ENCODE measurements around the gene PSMC3.

Gene PSMC3

DNA sequence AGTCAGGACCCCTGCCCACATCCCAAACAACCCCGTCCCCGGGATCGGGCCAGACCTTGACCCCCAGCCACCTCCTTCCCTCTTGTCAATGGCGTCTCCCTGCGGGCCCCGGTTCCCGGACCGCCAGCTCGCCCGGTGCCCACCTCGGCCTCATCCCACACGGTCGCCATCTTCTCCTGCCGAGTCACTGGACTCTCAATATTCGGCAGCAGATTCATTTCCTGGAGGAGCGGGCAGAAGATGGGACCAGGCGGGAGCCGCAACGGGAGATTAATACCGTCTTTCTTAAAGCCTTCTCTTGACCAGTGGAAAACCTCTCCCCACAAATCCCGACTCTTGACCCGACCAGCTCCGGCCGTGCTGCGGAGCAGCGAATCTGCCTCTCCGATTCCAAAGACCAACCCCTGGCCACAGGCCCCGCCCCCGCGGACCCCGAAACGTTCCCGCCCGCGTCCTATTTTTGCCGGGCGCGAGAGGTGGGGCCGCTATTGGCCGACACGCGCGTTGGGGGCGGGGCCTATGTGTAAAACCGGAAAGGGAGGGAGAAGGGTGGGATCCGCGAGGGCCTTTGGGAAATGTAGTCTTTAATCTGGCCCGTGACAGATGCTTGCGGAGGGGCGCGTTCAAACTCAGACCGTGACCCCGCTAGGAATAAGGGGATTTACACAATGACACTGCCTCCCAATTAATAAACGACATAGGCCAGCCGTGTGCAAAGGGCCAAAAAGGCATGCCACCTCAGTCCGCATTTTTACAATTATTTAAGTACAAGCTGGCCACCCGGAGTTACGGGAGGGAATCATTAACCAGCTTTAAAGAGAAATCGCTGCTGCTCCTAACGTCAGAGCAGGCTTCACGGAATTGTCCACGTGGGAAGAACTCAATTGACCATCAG is at the start of gene PSMC3:
Gene PSMC3, minus strand, starts transcription at position 378 of the 895 bp plus-strand sequence. Its CDS starts 160 bp downstream, at position 218.
- peak; percentile 97 to 99 for DNase-seq

DNA sequence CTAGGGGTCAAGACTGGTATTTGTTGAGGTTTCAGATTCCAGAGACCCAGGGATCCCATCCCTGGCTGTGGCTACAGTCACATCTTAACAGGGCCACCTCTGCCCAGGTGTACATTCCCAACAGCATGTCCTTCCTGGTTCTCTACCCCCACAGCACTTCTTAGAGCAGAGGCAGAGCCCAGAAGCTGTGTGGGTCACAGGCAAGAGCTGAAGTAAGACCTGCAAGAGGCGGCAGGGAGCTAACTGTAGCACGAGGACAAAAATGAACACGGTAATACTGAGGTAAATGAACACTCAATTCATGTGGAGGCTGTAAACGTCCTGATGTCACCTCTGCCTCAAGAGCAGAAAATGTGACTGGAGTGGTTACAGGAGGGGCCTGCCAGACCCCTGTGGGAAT is 44.4 kb upstream of the PSMC3 start:
- DNase-seq, result no peak

DNA sequence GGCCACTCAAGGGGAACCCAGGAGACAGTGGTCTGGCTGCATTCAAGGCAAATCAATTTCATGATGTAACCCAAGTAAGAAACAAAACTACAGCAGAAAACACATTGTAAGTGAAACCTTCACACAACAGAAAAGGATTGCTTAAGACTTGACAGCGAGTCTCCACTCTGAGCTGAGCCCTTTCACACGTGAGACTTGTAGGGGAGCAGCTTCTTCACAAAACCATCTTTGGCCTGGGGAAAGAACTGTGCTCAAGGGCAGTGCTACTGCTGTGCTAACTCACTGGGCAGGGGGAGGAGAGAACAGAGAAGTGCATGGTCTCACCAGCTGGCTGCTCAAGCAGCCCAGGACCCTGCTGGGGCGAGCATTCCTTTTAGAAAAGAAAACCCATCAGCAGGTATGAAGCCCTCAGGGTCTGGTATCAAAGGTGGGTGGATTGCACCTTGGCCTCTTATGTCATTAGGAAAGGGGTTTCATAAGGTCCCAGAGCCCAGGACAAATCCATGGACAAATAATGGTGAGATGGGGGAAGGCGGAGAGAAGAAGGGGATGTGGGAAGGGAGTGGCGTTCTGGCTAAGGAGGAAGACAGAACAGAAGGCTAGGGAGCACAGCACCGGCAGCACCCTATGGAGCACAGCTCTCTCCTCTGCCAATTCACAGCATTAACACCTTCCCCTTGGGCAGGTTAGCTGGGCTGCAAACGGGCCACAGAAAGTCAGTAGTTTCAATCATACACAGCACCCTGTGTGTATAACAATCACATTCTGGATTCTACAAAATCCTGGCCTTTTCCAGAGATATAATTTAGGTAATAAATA is 43.3 kb upstream of the PSMC3 start:
- no peak for DNase-seq

DNA sequence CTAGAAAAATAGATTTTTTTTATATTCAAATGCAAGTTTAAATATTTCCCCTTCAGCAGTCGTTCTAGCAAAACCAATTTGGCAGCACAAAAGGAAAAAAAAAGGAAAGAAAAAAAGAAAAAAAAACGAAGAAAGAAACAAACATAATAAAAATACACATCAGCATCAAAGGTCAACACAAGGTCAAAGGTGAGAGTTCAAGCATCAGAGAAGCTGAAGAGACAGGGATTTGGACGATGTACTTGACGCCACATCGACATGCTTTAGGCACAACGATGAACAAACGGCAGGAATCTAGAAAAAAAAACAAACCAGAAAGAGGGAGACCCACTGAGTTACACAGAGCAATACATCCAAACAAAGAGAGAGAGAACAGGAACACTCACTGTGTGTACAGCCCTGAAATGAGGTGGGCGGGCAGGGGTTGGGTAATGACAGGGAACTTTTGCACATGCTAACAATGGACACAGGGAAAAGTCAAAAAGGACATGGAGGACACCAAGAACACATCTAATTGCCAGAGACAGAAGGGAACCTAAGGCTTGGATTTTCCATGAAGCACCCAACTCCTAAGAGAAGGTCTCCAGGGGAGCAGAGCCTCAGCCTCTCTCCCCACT is 42.5 kb upstream of the PSMC3 start:
- no peak for DNase-seq

- no peak for DNase-seq
Measured at GRCh38 chr11:47467357-47467756, 41.1 kb upstream of the PSMC3 start.

GRCh38 chr11:47466701-47467250 is 40.5 kb upstream of the PSMC3 start:
- no peak for DNase-seq

- no peak for DNase-seq
Measured at GRCh38 chr11:47466201-47466600, 40.0 kb upstream of the PSMC3 start.

DNA sequence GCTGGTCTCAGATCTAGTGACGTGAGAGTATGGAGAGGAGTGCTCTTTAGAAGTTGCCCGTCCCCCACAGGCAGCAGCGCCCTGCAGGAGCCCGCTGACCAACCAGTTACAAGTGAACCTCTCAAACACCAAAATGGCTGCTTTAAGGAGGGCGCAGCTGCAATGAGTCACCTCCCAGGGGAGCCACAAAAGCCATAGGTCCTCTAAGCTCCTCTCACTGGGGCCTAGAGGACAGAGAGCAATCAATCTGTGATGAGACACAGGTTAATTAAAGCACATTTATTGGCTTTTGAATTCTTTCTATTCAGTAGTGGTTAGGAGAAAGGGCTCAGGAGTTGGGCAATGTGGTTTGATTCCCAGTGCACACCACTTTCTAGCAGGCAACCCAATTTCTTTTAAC is 38.2 kb upstream of the PSMC3 start:
- DNase-seq, result no peak

- no peak for DNase-seq
Measured at GRCh38 chr11:47461876-47462275, 35.6 kb upstream of the PSMC3 start.

- no peak for DNase-seq
Measured at GRCh38 chr11:47460571-47461235, 34.5 kb upstream of the PSMC3 start.

- DNase-seq, result peak; percentile 39 to 63
Measured at GRCh38 chr11:47454258-47454671, 28.0 kb upstream of the PSMC3 start.

DNA sequence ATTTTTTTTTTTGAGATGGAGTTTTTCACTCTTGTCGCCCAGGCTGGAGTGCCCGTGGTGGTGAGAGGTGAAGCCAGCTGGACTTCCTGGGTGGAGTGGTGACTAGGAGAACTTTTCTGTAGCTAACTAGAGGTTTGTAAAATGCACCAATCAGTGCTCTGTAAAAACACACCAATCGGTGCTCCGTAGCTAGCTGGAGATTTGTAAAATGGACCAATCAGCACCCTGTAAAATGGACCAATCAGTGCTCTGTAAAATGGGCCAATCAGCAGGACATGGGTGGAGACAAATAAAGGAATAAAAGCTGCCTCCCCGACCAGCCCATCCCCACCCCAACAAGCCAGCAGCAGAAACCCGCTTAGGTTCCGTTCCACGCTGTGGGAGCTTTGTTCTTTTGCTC is 27.1 kb upstream of the PSMC3 start:
- no peak for DNase-seq

DNA sequence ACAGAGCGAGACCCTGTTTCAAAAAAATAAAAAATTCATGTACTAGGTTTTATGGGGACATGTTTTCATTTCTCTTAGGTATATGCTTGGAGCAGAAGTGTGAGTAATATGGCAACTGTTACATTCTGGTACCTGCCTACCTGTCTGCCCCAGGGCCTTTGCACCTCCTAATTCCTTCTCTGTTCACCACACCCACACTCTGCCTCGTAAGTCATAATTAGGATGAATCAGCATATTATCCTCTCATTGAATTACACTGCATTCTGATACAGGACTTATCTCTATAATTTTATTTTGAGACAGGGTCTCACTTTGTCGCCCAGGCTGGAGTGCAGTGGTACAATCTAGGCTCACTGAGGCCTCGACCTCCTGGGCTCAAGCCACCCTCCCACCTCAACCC is 25.8 kb upstream of the PSMC3 start:
- no peak for DNase-seq

GRCh38 chr11:47451436-47451835 is 25.2 kb upstream of the PSMC3 start:
- DNase-seq, result no peak

DNA sequence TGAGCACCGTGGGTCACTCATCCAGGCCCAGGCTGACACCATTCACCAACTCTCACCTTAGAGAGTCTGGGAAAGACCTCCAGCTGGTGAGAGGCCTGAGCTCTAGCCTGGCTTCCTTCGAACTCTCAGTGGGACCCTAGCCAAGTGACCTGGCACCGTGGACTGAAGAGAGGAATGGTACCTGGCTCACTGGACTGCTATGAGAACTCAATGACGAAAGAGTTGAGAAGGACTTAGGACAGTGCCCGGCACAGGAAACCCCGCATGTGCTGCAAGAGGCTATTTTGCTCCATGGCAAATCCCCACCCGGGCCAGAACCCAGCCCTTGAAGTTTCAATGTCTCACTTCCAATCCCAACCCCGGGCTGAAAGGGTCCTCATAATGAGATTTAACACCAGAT is 23.3 kb upstream of the PSMC3 start:
- DNase-seq, result no peak

DNA sequence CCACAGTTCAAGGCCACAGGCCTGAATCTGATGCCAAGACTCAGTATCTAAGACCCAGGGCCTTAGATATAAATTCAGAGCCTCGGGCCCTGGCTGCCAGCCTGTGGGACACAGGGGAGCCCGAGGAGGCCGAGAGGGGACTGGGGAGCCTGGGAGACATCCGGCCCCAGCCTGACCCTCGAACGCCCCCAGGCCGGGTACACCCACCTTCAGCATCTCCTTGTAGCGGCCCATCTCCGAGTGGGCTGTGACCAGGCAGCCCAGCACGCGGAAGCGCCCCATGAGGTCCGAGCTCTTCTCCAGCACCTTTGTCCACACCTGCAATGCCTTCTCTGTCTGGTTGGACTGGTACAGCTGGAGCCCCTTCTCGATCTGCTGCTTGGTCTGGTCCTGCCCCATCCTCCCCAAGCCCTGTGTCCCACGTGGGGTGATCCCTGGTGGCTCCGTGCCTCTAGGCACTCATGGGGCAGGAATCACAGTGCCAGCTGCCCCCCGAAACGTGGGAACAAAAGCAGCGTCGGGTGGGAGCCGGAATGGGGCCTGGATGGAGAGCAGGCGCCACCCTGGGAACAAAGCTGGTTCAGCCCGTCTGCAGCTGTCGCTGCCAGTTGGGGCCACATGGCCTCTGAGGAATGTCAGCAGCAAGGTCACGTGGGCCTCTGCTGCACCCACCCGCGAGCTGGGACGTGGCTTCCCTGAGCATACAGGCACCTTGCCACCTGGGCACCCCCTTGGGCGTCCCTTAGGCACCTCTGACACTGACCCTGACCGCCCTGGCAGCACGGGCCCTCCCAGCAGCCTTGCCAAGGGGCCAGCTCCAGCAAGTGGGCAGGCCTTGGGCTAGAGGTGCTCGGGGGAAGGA is 22.6 kb upstream of the PSMC3 start, which contains the start of gene RAPSN:
Gene RAPSN, minus strand, starts transcription at position 571 of the 862 bp plus-strand sequence. Its CDS starts 172 bp downstream, at position 399.
- DNase-seq, result no peak

DNA sequence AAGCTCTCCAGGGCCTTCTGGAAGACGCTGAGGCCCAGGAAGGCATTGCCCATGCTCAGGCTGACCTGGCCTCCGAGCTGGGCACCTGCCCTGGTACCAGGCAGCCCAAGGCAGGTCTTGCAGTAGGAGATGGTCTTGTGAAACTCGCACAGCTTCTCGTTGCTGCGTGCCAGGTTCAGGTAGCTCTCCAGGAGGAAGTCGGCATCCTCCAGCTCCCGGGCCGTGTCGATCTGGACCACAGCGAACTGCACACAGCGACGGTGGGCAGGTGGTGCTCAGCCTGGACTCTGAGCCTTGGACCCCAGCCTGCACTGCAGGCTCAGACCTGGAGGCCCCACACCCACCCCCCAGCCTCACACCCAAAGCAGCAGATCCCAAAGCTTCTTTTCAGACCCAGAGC is 21.7 kb upstream of the PSMC3 start:
- DNase-seq, result no peak

DNA sequence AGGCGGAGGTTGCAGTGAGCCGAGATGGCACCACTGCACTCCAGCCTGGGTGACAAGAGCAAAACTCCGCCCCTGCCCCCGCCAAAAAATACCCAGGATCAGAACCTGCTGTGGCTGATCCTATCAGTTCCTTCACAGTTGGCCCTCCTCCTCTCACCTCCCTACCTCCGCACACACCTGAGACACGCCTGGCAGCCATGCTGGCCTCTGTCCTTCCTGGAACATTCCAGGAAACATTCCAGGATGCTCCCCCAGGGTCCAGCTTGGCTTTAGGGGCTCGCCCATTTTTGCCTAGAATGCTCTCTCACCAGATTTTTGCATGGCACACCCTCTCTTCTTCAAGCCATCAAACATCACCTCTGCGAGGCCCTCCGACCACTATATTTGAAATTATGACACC is 20.6 kb upstream of the PSMC3 start:
- no peak for DNase-seq

DNA sequence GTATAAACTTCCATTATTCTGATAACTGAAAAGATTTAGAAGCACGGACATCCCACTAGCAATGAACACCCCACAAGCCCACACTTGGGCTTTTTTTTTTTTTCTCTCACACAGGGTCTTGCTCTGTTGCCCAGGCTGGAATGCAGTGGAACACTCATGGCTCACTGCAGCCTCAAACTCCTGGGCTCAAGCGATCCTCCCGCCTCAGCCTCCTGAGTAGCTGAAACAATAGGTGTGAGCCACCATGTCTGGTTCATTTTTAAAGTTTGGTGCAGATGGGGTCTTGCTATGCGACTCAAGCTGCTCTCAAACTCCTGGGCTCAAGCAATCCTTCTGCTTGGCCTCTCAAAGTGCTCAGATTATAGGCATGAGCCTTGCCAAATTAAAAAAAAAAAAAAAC is 19.6 kb upstream of the PSMC3 start:
- no peak for DNase-seq

- DNase-seq, result no peak
Measured at GRCh38 chr11:47443817-47444216, 17.6 kb upstream of the PSMC3 start.

DNA sequence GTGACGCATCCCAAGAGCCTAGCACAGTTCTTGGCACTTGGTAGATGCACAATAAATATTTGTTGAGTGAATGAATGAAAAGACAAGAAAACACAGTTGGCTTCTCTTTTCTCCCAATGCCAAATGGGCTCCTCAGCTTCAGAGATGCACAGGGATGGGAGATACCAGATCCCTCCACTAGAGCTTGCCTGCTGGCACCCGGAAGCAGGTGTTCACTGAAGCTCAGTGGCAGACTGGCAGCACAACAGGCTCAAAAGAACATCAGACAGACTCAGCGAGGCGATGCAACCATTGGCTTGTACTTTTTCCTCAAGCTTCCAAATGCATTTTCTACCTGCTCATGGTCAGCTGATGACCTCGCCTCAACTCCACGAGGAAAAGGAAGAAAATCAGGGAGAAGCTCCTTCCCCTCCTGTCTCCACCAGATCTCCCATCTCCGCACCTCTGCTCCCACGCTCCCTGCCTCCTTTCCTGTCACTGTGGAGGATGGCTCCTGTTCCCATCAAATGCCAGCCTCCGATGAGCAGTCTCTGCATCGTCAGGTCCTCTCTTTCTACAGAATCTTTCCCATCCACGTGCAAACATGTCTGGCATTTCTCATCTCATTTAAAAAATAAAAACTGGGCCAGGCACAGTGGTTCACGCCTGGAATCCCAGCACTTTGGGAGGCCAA is 16.9 kb upstream of the PSMC3 start:
- DNase-seq, result no peak

Data from stimulated activated CD4-positive, alpha-beta T cell treated with anti-CD3 and anti-CD28 coated beads, Interleukin-4, amount 100 ng/mL, for 4 hours (primary cell).